GM12872 (cell line): ENCODE data around the gene SUSD1.

Source experiments
- TF ChIP-seq, protein P1 (sequence below): IDR thresholded peaks from 3 replicates; pipeline ENCODE4 v1.5.1; 2011; ENCODE audit warnings: low read depth, mild to moderate bottlenecking, low read length, moderate library complexity; ENCODE audit not compliant: insufficient read depth

The SUSD1 gene

DNA sequence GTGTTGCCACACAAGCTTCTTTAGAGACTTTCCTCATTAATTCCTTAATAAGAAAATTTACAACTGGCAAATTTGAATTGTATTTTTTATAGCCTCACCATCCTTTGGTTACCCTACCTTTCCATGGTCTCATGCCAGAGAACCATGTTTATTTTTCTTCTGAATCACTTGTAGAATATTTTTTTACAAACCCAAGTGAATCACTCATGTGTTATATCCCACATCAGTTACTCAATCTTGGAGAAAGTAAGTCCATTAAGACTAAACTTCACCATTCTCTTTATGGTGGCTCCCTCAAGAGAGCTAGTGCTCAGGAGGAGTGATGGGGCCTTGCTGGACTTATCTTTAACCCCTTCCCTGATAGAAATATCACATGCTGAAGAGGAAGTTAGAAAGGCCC is 128.9 kb downstream of the SUSD1 start:
- TF ChIP-seq, protein P1, sequence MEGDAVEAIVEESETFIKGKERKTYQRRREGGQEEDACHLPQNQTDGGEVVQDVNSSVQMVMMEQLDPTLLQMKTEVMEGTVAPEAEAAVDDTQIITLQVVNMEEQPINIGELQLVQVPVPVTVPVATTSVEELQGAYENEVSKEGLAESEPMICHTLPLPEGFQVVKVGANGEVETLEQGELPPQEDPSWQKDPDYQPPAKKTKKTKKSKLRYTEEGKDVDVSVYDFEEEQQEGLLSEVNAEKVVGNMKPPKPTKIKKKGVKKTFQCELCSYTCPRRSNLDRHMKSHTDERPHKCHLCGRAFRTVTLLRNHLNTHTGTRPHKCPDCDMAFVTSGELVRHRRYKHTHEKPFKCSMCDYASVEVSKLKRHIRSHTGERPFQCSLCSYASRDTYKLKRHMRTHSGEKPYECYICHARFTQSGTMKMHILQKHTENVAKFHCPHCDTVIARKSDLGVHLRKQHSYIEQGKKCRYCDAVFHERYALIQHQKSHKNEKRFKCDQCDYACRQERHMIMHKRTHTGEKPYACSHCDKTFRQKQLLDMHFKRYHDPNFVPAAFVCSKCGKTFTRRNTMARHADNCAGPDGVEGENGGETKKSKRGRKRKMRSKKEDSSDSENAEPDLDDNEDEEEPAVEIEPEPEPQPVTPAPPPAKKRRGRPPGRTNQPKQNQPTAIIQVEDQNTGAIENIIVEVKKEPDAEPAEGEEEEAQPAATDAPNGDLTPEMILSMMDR: no peak

DNA sequence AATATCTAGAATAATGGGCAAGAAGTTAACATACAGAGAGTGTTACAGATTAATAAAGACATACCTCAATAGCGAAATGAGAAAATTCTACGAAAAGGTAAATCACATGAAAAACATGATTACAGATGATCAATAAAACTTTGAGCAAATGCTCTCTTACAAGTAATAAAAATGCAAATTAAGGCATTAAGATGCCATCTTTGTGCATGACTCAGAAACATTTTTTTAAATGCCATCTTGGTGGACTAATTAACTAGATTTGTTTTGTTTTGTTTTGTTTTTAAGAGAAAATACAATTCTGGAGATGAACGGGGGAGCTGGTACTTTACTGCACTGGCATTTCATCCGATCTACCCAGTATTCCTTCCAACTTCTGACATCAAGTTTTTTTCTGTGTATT is 130.2 kb downstream of the SUSD1 start:
- TF ChIP-seq, protein P1: no peak

DNA sequence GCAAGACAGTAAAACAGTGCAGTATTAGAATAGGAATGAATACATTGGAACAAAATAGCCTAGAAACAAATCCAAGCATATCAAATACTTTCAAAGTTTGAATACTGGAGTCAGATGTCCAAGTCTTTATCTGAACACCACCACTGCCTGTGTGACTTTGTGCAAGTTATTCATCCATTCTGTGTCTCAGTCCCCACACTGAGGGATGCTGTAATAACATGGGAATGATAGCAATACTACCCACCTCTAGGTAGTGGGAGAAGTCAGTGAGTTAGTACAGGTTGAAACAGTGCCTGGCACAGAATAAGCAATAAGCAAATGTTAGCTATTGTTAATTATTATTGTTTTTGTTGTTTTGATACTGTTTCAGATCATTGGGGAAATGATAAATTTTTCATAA is 130.9 kb downstream of the SUSD1 start:
- TF ChIP-seq, protein P1: no peak

DNA sequence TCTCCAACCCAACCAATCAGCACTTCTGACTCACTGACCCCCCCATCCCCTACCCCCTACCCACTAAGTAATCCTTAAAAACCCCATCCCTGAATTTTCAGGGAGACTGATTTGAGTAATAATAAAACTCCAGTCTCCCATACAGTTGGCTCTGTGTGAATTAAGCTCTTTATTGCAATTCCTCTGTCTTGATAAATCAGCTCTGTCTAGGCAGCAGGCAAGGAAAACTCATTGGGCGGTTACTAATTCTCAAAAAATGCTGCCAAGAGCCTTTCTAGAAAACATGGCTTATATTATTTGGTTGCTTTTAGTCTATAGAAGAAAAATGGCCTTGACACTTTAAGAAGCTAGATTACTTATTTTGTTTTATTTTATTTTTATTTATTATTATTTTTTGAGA is 131.7 kb downstream of the SUSD1 start:
- TF ChIP-seq, protein P1: no peak

DNA sequence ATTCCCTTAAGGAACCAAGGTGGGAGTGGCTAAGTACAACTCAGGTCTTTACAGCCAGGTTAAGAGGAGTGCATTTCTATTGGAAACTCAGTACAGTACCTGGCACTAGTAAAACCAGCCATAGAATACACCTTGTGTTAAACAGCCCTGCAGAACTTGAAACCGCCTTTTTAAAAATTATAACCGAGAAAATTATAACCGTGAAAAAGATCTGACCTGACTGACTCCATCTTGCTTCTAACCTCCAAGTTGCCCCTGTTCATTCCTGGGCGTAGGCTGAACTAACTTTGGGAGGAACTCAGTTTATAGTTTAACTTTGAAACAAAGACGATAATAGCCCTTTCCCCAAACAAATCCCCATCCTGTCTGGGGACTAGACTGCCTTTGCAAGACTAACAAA is 132.3 kb downstream of the SUSD1 start:
- TF ChIP-seq, protein P1: no peak

DNA sequence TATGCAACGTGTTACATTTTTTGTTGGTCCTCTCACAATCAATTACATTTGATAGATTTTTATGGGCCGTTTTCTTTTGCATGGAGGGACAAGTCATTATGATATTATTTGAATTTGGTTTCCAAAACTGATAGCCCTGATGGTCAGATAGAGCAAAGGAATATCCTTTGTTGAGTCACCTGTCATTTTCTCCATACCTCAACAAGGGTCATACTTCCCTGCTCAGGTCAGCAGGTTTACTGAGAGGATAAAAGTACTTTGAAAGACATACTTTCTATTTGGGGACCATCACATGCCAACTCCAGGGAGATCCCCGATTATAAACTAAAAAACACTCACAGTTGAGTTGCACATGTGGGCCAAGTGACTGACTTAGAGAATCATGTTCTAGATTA is 132.9 kb downstream of the SUSD1 start:
- TF ChIP-seq, protein P1: no peak

DNA sequence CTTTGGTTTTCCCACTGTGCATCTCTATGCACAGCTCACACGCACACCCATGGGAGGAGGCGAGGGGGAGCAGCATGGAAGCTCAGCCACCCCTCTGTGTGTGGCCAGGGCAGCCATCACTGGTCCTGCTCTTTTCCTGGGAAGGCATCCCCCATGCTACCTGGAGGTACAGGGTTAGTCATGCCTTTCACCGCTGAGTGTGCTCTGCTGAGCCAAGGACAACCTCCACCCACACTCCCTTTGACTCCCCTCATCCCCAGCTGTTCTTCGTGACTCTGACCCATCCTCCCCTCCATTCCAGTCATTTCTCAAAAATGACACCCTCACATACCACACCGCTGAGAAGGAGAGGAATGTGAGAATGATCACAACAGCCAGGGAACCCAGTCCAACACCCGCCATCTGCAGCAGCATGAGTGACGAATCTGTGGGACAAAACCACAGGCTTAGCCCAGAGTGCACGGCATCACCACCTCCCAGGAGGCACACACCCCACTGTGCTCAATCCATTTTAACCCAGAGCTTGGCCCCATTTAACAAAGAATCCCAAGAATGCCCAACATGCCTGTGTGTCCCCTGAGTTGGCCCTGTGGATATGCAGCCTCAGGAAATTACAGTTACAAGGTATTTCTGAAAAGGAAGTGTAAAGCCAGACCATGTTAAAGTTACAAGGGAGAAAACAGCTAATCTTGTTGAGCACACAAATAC is 133.4 kb downstream of the SUSD1 start:
- TF ChIP-seq, protein P1: no peak
